GM18519 (cell line): ENCODE measurements around the gene MRPL1.
"Not testable (repeated sequence)": the region's sequence is repeated elsewhere in the genome, so short reads cannot be mapped to it uniquely, and the experiment has no call there.

Source experiments
- ATAC-seq: cut with Tn5 transposase; IDR thresholded peaks from one replicate; pipeline ENCODE4 v1.9.1; 2021; ENCODE audit warnings: mild to moderate bottlenecking, moderate library complexity; ENCODE audit not compliant: unreplicated experiment, low FRiP score

MRPL1 gene

GRCh38 chr4:77959566-77960338, 97.1 kb downstream of the MRPL1 start:
- ATAC-seq = no peak

- no peak for ATAC-seq
Measured at GRCh38 chr4:77960367-77960766, 97.7 kb downstream of the MRPL1 start.

- ATAC-seq = no peak
Measured at GRCh38 chr4:77963004-77963403, 100.4 kb downstream of the MRPL1 start.

- ATAC-seq = not testable (repeated sequence)
Measured at GRCh38 chr4:77973657-77974056, 111.0 kb downstream of the MRPL1 start.

GRCh38 chr4:77982900-77983540, 120.4 kb downstream of the MRPL1 start:
- ATAC-seq = not testable (repeated sequence)

- not testable (repeated sequence) for ATAC-seq
Measured at GRCh38 chr4:77983612-77984311, 121.1 kb downstream of the MRPL1 start.

GRCh38 chr4:77989968-77990367, 127.3 kb downstream of the MRPL1 start:
- no peak for ATAC-seq

GRCh38 chr4:77990456-77990855, 127.8 kb downstream of the MRPL1 start:
- ATAC-seq = no peak

- no peak for ATAC-seq
Measured at GRCh38 chr4:77990904-77991358, 128.3 kb downstream of the MRPL1 start.

GRCh38 chr4:77992581-77992980, 130.0 kb downstream of the MRPL1 start:
- no peak for ATAC-seq

- ATAC-seq = peak; percentile 77
Measured at GRCh38 chr4:77994194-77994721, 131.6 kb downstream of the MRPL1 start.

- ATAC-seq = no peak
Measured at GRCh38 chr4:77996076-77996475, 133.4 kb downstream of the MRPL1 start.

- no peak for ATAC-seq
Measured at GRCh38 chr4:78001531-78001930, 138.9 kb downstream of the MRPL1 start.

GRCh38 chr4:78002260-78002659, 139.6 kb downstream of the MRPL1 start:
- ATAC-seq = no peak
